GM12874 (cell line): ENCODE results near the gene RNASEH2B.

ENCODE experiments used
- TF ChIP-seq, protein P1 (sequence below): IDR thresholded peaks from 2 replicates; pipeline ENCODE4 v1.5.1; 2011; ENCODE audit warnings: low read depth, mild to moderate bottlenecking, control low read depth, low read length, moderate library complexity; ENCODE audit not compliant: insufficient read depth

The RNASEH2B gene

DNA sequence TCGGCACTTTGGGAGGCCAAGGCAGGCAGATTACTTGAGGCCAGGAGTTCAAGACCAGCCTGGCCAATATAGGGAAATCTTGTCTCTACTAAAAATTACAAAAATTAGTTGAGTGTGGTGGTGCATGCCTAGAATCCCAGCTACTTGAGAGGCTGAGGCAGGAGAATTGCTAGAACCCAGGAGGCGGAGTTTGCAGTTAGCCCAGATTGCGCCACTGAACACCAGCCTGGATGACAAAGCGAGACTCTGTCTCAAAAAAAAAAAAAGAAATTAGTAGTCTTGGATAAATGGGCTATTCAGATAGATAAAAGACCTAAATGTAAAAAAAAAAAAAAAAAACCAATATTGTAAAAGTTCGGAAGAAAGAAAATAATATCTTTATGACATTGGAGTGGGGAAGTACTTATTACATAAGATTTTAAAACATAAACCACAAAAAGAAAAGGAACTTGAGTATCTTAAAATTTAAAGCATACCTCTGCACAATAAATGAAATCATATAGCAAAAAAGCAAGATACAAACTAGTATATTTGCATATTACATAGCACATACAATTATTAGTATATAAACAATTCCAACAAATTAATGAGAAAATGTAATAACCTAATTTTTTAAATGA, 26.7 kb upstream of the RNASEH2B start:
- TF ChIP-seq, protein P1, sequence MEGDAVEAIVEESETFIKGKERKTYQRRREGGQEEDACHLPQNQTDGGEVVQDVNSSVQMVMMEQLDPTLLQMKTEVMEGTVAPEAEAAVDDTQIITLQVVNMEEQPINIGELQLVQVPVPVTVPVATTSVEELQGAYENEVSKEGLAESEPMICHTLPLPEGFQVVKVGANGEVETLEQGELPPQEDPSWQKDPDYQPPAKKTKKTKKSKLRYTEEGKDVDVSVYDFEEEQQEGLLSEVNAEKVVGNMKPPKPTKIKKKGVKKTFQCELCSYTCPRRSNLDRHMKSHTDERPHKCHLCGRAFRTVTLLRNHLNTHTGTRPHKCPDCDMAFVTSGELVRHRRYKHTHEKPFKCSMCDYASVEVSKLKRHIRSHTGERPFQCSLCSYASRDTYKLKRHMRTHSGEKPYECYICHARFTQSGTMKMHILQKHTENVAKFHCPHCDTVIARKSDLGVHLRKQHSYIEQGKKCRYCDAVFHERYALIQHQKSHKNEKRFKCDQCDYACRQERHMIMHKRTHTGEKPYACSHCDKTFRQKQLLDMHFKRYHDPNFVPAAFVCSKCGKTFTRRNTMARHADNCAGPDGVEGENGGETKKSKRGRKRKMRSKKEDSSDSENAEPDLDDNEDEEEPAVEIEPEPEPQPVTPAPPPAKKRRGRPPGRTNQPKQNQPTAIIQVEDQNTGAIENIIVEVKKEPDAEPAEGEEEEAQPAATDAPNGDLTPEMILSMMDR: no peak

DNA sequence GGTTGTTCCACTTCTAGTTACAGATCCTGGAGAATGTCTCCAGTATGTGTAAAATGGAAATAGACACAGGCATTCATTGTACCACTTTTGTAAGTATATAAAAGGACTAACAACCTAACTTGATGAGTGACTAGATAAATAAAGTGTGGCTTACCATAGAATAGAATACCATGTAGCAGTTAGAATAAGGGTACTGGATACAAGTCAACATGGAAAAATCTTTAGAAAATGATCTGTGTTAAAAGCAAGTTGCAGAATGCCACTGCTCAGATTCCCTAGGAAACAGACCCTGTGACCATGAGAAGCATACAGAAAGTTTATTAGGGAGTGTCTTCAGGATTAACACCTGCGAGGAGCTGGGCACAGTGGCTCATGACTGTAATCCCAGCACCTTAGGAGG, 25.9 kb upstream of the RNASEH2B start:
- TF ChIP-seq, protein P1: no peak

DNA sequence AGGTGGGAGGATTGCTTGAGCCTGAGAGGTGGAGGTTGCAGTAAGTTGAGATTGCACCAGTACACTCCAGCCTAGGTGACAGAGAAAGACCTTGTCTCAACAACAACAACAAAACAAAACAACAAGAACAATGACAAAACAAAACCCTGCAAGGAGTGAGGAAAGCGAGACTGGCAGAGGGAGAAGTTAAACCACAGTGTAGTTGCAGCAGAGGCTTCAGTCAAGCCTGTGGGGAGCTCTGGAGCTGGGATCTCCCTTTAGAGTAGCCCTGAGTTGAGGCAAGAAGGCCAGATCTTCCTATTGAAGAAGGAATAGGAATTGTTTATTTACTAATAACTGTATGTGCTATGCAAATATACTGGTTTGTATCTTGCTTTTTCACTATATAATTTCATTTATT, 25.3 kb upstream of the RNASEH2B start:
- TF ChIP-seq, protein P1: no peak

DNA sequence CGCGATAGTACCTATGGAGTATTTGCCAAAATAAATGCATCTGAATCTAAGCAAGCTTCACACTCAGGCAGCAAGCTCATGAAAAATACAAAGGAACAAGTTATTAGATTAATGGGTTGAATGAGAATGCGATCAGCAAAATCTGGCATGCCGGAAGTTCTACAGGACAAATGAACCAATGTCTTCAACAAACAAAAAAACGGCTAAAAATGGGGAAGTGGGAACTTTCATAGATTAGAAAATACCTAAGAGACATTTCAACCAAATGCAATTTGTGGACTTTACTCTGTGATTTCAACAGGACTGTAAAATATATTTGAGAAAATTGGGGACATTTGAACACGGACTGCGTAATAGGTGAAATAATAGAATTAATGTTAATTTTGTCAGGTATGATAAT, 22.4 kb upstream of the RNASEH2B start:
- TF ChIP-seq, protein P1: no peak

DNA sequence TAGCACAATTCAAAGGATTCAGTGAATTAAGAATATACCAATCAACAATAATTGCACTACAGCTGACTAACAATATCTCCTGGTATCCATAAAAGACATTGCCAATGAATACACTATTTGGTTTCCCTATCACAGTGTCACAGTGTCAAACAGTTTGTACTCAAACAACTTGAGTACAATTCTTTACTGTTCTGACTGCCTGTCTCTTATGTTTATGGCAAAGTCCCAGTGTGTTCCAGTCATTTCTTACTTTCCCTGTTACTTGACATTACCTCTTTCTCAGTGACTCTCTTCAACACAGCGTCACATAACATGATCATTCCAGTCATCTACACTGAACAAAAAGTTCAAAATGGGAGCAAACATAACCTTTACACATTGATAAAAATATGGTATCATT, 21.2 kb upstream of the RNASEH2B start:
- TF ChIP-seq, protein P1: no peak

DNA sequence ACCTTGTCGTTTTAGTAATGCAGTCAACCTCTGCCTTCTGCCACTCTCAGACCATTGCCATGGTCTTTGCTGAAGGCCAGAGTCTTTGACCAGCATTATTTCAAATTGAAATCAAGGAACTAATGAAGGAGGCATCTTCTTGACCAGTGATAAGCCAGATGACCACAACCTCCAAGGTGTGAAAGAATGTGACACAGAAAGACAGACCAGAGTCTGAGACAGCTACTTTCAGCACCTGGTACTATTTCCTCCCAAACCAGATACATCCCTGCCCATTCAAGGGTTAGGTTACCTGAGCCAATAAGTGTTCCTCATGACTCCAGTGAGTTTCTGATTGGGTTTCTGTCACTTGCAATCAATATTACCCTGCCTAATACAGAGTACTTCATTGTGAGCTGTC, 20.3 kb upstream of the RNASEH2B start:
- TF ChIP-seq, protein P1: no peak

DNA sequence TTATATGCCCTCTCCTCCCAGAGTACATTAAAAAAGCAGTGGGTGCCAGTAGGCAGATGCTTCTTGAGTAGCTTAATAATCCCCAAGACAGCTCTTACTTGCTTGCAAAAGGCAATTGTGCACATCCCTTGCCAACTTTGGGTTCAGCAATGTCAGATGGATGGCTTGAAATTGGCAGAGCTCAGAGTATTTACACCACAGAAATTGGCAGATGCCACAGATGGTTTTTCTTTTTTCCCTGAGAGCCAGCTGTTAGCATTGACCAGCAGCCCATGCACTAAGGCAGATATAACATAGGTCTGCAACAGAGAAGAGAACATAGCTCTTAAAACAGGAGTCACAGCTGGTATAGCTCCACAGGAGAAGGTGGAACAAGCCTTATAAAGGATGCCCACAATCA, 18.4 kb upstream of the RNASEH2B start:
- TF ChIP-seq, protein P1: no peak
